ENCODE data around the gene PRPF40A.

- TF ChIP-seq ZNF12 (CRISPR knock-in tag; IDR thresholded peaks at IDR 0.05) (no peak), FOXP1 (IDR thresholded peaks at IDR 0.05) (no peak), FOXP1 (CRISPR knock-in tag; IDR thresholded peaks at IDR 0.05) (no peak), ZNF101 (CRISPR knock-in tag; IDR thresholded peaks at IDR 0.05; ENCODE audit: borderline replicate concordance, low read depth) (no peak), ZNF350 (CRISPR knock-in tag; IDR thresholded peaks at IDR 0.05; ENCODE audit: borderline replicate concordance, low read depth) (no peak), DMAP1 (CRISPR knock-in tag; IDR thresholded peaks at IDR 0.05) (no peak), SP2 (CRISPR knock-in tag; IDR thresholded peaks at IDR 0.05) (no peak), ZZZ3 (CRISPR knock-in tag; IDR thresholded peaks at IDR 0.05; ENCODE audit: borderline replicate concordance) (no peak), ELK4 (CRISPR knock-in tag; IDR thresholded peaks at IDR 0.05; ENCODE audit: borderline replicate concordance) (no peak), TRAFD1 (CRISPR knock-in tag; IDR thresholded peaks at IDR 0.05; ENCODE audit: borderline replicate concordance) (no peak), ZNF124 (CRISPR knock-in tag; IDR thresholded peaks at IDR 0.05) (no peak), HINFP (CRISPR knock-in tag; IDR thresholded peaks at IDR 0.05; ENCODE audit: low read depth) (no peak), CTCF (CRISPR knock-in tag; IDR thresholded peaks at IDR 0.05) (no peak), ZNF639 (CRISPR knock-in tag; conservative IDR thresholded peaks at IDR 0.05) (no peak), JARID2 (CRISPR knock-in tag; IDR thresholded peaks at IDR 0.05; ENCODE audit: insufficient replicate concordance) (no peak)
These were observed 42.2 kb upstream of the PRPF40A start for GRCh38 chr2:152759290-152760072.

Data from HepG2 (cell line).